Measurements from ENCODE around the gene ACTRT2. TPM values are rescaled to one million over a fixed set of nuclear protein-coding genes. Genes with fewer than 3 reads are reported as not detected.
A peak's percentile ranks its signal among the peaks of the same experiment; 100 is the strongest.

Gene ACTRT2
- polyA plus RNA-seq, 1 donor (not counting 4 experiments of a cell fraction or from before 2014, with no cell fraction given), result not detected

DNA sequence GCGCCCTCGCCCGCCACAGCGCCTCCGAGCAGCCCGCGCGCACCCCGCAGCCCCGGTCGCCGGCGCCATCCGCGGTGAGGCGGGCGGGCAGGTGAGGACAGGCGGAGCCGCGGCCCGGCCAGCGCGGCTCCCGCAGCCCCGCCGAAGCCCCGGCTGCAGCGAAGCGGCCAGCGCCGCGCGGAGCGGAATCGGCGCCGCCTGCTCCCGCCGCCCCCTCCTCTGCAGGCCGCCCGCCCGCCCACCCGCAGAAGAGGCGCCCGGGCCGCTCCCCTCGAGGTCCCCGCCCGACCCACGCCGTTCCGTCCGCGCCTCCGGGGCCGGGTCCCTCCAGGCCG, 49.0 kb downstream of the ACTRT2 start:
- no peak overlapping the region for H3K27ac ChIP-seq (ENCODE audit: control insufficient read depth, insufficient read depth, low read length)

DNA sequence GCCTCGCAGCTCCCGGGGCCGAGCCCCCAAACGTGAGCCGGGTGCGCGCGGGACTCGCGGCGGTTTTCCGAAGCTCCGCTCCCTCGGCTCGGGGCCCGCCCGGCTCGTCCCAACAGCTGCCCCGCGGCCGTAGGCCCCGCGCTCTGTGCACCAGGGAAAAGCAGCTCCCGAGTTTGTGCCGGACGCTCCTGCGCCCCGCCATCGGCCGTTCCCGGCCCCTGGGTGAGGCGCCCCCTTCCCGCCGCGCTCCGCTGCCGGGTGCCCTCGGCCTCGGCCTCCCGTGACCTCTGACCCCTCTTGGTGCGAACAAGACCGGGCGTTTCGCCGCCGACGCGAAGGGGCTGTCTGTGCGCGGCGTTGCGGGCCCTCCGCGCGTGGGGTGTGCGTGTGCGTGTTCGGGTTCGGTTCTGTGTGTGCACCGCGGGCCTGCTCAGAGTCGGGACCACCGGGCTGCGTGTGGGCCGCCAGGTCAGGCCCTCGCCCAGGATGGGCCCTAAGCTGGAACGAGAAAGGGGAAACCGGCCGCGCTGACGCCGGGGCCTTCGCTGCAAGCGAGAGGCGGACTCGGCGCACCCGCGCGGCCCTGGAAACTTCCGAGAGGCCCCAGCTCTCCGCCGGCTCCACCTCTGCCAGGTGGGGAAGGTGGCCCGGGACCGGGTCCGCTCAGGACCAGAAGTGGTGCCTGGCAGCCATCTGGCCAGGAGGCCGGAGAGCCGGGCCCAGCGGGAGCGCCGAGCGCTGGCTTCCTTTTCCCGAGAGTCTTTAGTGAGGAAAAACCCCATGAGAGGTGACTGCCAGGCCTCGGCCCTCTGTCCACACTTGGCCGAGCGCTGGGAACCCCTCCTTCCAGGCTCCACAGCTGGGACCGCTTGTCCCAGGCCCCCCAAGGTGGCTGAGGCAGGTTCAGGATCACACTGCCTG, 49.6 kb downstream of the ACTRT2 start:
- Histone ChIP-seq H3K9ac (ENCODE audit: control insufficient read depth, extremely low read depth, insufficient read depth, low read length) (no peak overlapping the region), H3K79me2 (ENCODE audit: control insufficient read depth, insufficient read depth, low read length) (no peaks in the 10 kb centered on the region), H2AFZ (ENCODE audit: control insufficient read depth, low read length) (no peak overlapping the region), H3K36me3 (ENCODE audit: control insufficient read depth in 2 of 2, extremely low read depth in 1 of 2, insufficient read depth in 2 of 2, low read length in 2 of 2) (no peaks in the 10 kb centered on the region), H3K27me3 (ENCODE audit: control insufficient read depth, extremely low read depth, insufficient read depth, low read length) (peaks cover 83% of the 10 kb centered on the region), H3K9me3 (ENCODE audit: control insufficient read depth, low read depth, low read length) (peaks cover 4% of the 10 kb centered on the region), H3K4me2 (ENCODE audit: control insufficient read depth, extremely low read depth, insufficient read depth, low read depth, low read length) (no peak overlapping the region), H4K20me1 (ENCODE audit: control insufficient read depth, extremely low read depth, insufficient read depth, low read length) (no peaks in the 10 kb centered on the region), H3K9me1 (ENCODE audit: control insufficient read depth, extremely low read depth, insufficient read depth, low read length) (no peaks in the 10 kb centered on the region), H3K4me3 (ENCODE audit: control insufficient read depth in 2 of 3, extremely low read depth in 1 of 3, insufficient read depth in 2 of 3, low read depth in 1 of 3, low read length in 3 of 3) (no peak overlapping the region), H3K27ac (ENCODE audit: control insufficient read depth, insufficient read depth, low read length) (no peak overlapping the region), H3K4me1 (ENCODE audit: control insufficient read depth, extremely low read depth, insufficient read depth, low read length) (no peaks in the 10 kb centered on the region)
- peak; percentile 70 for TF ChIP-seq EZH2 (IDR thresholded peaks at IDR 0.05; ENCODE audit: low read length)
- TF ChIP-seq, protein P1, sequence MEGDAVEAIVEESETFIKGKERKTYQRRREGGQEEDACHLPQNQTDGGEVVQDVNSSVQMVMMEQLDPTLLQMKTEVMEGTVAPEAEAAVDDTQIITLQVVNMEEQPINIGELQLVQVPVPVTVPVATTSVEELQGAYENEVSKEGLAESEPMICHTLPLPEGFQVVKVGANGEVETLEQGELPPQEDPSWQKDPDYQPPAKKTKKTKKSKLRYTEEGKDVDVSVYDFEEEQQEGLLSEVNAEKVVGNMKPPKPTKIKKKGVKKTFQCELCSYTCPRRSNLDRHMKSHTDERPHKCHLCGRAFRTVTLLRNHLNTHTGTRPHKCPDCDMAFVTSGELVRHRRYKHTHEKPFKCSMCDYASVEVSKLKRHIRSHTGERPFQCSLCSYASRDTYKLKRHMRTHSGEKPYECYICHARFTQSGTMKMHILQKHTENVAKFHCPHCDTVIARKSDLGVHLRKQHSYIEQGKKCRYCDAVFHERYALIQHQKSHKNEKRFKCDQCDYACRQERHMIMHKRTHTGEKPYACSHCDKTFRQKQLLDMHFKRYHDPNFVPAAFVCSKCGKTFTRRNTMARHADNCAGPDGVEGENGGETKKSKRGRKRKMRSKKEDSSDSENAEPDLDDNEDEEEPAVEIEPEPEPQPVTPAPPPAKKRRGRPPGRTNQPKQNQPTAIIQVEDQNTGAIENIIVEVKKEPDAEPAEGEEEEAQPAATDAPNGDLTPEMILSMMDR (optimal IDR thresholded peaks at IDR 0.05 in 1 of 3, IDR thresholded peaks at IDR 0.05 in 1 of 3, conservative IDR thresholded peaks at IDR 0.05 in 1 of 3; ENCODE audit: extremely low read depth in 1 of 3, insufficient read depth in 2 of 3, low read length in 3 of 3), result no peak
- dilution Hi-C loops (cut with MboI; ENCODE audit: extremely low pct_ligation_motif_present, low sequenced_read_pairs), result no loop called here
- no peak for FAIRE-seq
- DNase-seq (ENCODE audit: low read depth, low spot score), result no peak

More for the DNA sequence above, 49.0 kb downstream of the ACTRT2 start:
- H3K4me2 ChIP-seq (ENCODE audit: control insufficient read depth, extremely low read depth, insufficient read depth, low read depth, low read length), result peak overlapping the region; percentile 62
- no peaks in the 10 kb centered on the region for H3K9me1 ChIP-seq (ENCODE audit: control insufficient read depth, extremely low read depth, insufficient read depth, low read length)
- FAIRE-seq (no peak), DNase-seq (ENCODE audit: low read depth, low spot score) (no peak)
- H3K4me1 ChIP-seq (ENCODE audit: control insufficient read depth, extremely low read depth, insufficient read depth, low read length), result no peaks in the 10 kb centered on the region
- H3K79me2 ChIP-seq (ENCODE audit: control insufficient read depth, insufficient read depth, low read length), result no peaks in the 10 kb centered on the region
- peaks cover 4% of the 10 kb centered on the region for H3K9me3 ChIP-seq (ENCODE audit: control insufficient read depth, low read depth, low read length)
- no peak overlapping the region for H3K9ac ChIP-seq (ENCODE audit: control insufficient read depth, extremely low read depth, insufficient read depth, low read length)
- H3K36me3 ChIP-seq (ENCODE audit: control insufficient read depth in 2 of 2, extremely low read depth in 1 of 2, insufficient read depth in 2 of 2, low read length in 2 of 2), result no peaks in the 10 kb centered on the region
- H4K20me1 ChIP-seq (ENCODE audit: control insufficient read depth, extremely low read depth, insufficient read depth, low read length), result no peaks in the 10 kb centered on the region
- H2AFZ ChIP-seq (ENCODE audit: control insufficient read depth, low read length), result no peak overlapping the region
- dilution Hi-C loops (cut with MboI; ENCODE audit: extremely low pct_ligation_motif_present, low sequenced_read_pairs), result no loop called here
- TF ChIP-seq, protein P1 (optimal IDR thresholded peaks at IDR 0.05 in 1 of 3, IDR thresholded peaks at IDR 0.05 in 1 of 3, conservative IDR thresholded peaks at IDR 0.05 in 1 of 3; ENCODE audit: extremely low read depth in 1 of 3, insufficient read depth in 2 of 3, low read length in 3 of 3), result no peak
- no peak for TF ChIP-seq EZH2 (IDR thresholded peaks at IDR 0.05; ENCODE audit: low read length)
- peaks cover 89% of the 10 kb centered on the region for H3K27me3 ChIP-seq (ENCODE audit: control insufficient read depth, extremely low read depth, insufficient read depth, low read length)
- peak overlapping the region in 1 of 3 experiments; percentile 13 for H3K4me3 ChIP-seq (ENCODE audit: control insufficient read depth in 2 of 3, extremely low read depth in 1 of 3, insufficient read depth in 2 of 3, low read depth in 1 of 3, low read length in 3 of 3)
